NCI-H774 (cell line): ENCODE results near the gene MCCC2.
"Not testable (repeated sequence)": the region's sequence is repeated elsewhere in the genome, so short reads cannot be mapped to it uniquely, and the experiment has no call there.

Experiments used
- DNase-seq: peaks from one replicate; lab custom pipeline; 2025; lab: John Stamatoyannopoulos, UW

The MCCC2 gene

DNA sequence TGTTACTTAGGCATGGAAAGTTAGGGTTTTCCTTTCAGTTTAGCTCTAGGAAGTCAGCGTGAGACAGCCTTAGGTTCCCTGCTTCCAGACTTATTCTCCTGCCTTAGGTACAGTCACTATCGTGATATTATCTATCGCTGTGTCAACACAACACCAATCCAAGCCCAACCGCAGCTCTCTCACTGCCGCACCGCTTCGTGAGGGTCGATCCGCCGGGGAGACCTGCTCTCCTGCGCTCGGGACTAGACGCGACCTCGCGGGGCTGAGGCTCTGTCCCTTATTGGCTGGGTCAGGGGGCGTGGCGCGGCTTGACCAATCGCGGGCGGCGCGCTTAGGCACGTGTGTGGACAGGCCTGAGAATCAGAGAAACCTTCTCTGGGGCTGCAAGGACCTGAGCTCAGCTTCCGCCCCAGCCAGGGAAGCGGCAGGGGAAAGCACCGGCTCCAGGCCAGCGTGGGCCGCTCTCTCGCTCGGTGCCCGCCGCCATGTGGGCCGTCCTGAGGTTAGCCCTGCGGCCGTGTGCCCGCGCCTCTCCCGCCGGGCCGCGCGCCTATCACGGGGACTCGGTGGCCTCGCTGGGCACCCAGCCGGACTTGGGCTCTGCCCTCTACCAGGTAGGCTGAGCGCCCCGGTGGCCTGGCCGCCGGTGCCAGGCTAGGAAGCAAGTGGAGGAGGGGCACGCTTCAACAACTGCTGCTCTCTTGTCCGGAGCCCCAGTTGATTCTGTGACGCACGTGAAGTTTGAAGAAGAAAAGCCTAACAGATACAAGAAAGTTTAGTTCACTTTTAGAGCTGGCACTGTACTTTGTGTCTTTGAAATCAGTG lies at the start of gene MCCC2:
MCCC2 (plus strand) TSS at position 400 of the 825 bp plus-strand sequence; CDS start at position 486, 86 bp downstream.
- DNase-seq: peak; percentile 93

DNA sequence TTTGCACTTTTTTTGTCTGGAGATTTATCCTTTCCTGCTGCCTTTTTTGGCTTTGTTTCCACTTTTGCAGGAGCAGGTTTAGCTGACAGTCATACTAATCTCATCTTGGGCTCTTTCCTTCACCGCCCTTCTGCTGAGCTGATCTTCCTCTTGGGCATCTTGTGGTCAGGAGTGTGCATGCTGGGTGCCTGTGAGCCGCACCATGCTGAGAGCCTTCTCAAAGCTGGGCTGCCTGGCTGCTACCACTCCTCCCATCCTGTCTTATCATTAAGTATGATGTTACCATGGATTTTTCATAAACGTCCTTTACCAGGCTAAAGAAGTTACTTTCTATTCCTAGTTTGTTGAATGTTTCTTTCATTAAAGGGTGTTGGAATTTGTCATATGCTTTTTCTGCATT lies 49.5 kb upstream of the MCCC2 start:
- no peak for DNase-seq

DNA sequence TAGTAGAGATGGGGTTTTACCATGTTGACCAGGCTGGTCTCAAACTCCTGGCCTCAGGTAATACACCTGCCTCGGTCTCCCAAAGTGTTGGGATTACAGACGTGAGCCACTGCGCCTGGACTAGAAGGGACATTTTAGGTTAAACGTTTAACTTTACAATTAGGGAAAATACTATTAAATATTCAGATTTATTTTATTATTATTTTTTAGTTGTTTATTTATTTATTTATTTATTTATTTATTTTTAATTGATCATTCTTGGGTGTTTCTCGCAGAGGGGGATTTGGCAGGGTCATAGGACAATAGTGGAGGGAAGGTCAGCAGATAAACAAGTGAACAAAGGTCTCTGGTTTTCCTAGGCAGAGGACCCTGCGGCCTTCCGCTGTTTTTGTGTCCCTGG lies 36.3 kb upstream of the MCCC2 start:
- not testable (repeated sequence) for DNase-seq

DNA sequence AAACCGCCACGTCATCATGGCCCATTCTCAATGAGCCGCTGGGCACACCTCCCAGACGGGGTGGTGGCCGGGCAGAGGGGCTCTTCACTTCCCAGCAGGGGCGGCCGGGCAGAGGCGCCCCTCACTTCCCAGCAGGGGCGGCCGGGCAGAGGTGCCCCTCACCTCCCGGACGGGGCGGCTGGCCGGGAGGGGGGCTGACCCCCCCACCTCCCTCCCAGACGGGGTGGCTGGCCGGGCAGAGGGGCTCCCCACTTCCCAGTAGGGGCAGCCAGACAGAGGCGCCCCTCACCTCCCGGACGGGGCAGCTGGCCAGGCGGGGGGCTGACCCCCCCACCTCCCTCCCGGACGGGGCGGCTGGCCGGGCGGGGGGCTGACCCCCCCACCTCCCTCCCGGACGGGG lies 35.6 kb upstream of the MCCC2 start:
- not testable (repeated sequence) for DNase-seq

DNA sequence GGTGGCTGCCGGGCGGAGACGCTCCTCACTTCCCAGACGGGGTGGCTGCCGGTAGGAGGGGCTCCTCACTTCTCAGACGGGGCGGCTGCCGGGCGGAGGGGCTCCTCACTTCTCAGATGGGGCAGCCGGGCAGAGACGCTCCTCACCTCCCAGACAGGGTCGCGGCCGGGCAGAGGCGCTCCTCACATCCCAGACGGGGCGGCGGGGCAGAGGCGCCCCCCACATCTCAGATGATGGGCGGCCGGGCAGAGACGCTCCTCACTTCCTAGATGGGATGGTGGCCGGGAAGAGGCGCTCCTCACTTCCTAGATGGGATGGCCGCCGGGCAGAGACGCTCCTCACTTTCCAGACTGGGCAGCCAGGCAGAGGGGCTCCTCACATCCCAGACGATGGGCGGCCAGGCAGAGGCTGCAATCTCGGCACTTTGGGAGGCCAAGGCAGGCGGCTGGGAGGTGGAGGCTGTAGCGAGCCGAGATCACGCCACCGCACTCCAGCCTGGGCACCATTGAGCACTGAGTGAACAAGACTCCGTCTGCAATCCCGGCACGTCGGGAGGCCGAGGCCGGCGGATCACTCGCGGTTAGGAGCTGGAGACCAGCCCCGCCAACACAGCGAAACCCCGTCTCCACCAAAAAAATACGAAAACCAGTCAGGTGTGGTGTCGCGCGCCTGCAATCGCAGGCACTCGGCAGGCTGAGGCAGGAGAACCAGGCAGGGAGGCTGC lies 35.0 kb upstream of the MCCC2 start:
- not testable (repeated sequence) for DNase-seq

DNA sequence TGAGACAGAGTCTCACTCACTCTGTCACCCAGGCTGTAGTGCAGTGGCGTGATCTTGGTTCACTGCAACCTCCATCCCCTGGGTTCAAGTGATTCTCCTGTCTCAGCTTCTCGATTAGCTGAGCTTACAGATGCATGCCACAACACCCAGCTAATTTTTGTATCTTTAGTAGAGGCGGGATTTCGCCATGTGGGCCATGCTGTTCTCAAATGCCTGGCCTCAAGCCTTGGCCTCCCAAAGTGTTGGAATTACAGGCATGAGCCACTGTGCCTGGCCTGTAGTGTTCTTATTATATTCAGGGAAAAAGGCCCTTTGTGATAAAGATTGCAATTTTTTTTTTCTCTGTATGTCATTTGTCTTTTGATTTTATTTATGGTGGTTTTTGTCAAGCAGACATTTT lies 24.0 kb upstream of the MCCC2 start:
- no peak for DNase-seq

DNA sequence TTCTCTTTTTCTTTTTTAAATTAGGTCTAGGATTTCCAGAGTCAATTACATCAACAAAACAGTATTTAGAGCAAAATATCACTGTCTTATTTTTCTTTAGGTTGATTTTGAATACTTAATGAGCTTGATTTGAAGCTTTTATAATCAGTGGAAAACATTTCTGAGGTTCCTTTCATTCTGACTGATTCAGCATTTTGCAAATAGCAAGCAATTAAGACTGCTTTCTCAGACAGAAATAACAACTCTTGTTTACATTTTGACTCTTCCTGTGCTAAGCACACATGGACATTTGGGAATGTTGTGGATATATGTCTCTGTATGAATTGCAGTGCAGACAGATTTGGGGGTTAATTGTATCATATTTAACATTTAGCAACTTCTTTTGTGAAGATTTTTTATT lies 22.2 kb upstream of the MCCC2 start:
- no peak for DNase-seq

DNA sequence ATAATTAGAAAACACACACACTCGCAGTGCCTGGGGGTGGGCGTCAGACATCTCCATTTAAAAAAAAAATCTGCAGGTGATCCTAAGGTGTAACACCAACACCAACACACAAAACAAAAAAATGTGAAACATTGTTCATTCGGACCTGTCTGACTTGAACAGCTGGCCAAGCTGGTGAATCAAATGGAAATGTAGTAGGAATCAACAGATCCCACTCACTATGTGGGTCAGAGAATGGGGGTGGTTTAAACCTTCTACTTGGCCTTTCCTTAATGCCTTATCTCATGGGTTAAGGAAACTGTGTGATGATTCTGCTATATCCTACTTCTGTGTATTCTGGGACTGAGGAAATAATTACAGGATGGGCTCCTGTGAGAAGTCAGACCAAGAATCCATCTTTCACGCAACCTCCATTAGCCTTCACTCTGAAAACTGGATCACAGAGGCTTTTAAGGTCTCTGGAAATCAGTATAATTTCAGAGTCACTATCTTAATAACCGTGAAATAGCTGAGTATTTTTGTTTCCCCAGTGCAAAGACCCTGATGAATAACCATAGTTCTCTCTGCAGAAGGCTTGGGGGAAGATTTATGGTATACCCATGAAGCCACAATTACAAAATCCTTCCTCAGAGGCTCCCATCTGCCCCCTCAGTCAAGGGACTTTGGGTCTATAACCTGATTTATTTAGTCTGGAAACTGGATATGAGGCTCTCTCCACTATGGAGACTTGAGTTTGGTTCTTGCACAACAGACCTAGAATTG lies 17.2 kb upstream of the MCCC2 start:
- no peak for DNase-seq

DNA sequence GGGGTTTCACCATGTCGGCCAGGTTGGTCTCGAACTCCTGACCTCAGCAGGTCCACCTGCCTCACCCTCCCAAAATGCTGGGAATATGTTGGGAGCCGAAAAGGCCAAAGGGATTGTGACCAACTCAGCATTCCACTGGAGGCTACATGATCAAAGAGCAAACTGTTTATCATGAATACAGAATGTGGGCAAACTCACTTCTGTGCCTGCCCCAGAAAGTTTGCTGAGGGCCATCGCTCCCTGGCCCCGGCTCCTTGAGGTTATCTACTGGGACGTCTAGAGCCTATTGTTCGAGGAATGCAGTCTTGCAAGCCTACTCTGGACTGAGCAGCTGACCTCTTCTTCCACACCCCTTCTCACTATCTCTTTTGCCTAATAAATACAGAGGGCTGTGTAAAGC lies 15.3 kb upstream of the MCCC2 start:
- DNase-seq: not testable (repeated sequence)

DNA sequence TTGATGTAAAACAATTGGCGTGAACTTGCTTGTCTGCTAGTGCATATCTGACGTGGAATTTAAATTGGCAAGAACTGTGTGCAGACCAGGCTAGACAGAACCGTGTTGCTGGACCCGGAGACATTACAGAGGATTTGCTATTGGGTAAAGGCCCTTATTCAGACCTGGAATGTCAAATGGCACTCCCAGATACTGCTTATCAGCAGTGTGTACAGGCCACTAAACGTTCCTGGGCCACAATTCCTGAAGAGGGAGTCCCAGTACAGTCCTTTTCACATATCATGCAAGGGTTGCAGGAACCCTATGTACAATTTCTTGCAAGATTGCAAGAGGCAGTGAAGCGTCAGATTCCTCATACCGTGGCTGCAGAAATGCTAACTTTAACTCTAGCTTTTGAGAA lies 13.5 kb upstream of the MCCC2 start:
- no peak for DNase-seq

DNA sequence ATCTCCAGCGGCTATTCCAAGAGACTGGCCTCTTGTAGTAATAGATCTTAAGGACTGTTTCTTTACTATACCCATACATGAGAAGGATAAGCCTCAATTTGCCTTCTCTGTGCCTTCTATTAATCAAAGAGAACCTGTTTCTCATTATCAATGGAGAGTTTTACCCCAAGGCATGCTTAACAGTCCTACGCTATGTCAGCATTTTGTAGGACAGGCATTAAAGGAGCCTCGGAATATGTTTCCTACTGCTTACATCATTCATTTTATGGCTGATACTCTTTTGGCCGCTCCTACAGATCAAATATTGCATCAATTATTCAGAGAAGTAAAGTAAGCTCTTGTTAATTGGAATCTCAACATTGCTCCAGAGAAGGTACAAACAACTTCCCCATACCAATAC lies 11.6 kb upstream of the MCCC2 start:
- DNase-seq: not testable (repeated sequence)

DNA sequence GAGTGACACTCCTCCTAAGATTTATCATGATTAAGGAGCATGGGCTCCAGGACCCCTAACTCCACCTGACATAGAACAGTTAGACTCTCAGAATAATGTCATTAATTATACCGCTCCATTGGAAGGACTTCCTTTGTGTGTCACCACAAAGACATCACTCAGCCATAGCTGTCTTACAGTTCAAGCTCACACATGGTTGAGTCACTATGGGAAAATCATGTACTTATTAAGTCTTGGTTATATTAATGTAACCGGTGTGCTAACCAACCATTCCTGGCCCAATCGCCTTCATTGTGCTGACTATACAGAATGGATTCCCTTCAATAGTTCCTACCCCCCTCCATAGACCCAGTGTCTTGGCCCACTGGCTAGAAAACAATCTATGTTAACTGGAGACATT lies 10.9 kb upstream of the MCCC2 start:
- no peak for DNase-seq

DNA sequence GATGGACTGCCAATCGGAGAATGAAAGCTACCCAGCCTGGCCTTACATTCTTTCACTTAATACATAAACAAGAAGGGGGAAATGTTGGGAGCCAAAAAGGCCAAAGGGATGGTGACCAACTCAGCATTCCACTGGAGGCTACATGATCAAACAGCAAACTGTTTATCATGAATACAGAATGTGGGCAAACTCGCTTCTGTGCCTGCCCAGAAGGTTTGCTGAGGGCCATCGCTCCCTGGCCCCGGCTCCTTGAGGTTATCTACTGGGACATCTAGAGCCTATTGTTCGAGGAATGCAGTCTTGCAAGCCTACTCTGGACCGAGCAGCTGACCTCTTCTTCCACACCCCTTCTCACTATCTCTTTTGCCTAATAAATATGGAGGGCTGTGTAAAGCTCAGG lies 9.3 kb upstream of the MCCC2 start:
- not testable (repeated sequence) for DNase-seq

DNA sequence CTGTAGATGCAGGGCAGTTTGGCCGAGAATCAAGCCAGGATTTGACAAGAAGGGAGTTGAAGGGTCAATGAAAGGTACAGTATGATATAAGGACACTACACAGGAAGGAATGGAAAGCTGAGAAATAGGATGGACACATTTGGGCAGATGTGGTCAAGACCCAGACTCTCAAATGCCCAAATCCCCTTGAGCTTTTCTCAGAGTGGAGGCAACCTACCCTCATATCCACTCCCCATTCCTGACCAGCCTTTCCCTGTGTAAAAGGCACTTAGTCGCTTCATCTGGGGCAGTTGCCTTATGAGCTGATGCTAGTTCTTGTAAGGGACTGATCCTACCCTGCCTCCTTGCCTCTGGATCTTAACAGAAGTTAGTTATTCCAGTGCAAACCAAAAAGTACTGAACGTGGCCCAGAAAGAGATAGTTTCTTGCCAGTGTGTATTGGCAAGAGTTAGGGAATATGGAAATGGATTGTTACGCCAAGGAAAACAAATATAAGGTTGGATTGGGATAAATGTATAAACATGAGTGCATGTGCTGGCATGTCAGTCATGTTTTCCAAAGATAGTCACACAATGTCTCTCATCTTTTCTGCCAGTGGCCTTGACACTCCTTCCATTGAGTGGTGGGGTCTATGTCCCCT lies 4.1 kb upstream of the MCCC2 start:
- no peak for DNase-seq

DNA sequence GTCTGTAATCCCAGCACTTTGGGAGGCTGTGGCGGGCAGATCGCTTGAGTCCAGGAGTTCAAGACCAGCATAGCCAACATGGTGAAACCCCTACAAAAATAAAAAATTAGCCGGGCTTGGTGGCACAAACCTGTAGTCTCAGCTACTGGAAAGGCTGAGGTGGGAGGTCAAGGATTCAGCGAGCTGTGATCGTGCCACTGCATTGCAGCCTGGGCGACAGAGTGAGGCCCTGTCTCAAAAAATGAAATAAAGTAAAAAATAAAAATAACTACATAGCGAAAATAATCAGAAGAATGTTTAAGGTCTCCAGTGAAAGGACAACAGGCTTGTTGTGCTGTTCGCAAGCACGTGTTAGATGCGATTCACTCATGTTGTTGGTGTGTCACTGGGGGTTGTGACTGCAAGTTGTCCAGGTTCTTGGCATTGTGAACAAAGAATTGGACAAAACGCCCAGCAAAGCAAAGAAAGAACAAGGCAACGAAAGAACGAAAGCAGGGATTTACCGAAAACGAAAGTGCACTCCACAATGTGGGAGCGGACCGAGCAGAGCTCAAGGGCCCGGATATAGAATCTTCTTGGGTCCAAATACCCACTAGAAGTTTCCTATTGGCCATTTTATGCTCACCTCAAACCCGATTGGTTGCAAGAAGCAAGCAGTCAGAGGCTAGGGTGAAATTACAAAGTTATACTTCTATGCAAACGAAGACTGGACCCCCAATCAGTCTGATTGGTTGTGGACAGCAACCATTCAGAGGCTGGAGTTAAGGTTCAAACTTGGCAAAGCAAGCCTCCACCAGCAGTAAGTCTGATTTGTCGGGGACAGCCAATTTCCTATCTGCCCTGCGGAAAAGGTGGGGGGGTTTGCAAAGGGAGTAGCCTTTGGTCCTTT lies 844 bp upstream of the MCCC2 start:
- peak; percentile 9 for DNase-seq

DNA sequence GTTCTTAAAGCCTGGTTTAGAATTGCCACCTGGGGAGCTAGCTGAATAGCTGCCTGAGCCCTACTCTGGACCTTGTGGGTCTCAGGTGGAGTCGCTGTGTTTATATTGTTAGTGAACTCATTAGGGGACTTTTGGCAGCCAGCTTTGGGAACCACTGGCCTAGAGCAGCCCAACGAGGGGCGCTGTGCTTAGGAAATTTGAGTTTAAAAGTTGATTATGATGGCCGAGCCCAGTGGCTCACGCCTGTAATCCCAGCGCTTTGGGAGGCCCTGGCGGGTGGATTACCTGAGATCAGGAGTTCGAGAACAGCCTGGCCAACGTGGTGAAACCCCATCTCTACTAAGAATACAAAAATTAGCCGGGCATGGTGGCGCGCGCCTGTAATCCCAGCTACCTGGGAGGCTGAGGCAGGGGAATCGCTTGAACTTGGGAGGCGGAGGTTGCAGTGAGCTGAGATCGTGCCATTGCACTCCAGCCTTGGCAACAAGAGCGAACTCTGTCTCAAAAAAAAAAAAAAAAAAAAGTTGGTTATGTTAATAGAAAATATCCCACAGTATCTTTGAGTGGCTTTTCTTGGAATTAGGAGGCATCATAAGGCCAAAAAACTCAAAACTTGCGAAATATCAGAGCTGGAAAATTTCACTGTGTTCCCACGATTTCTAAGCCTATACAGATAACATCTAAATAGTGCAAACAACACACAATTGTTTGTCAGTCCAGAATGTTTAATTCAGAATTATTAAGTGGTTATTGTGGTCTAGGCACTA lies 809 bp downstream of the MCCC2 start:
- DNase-seq: no peak

DNA sequence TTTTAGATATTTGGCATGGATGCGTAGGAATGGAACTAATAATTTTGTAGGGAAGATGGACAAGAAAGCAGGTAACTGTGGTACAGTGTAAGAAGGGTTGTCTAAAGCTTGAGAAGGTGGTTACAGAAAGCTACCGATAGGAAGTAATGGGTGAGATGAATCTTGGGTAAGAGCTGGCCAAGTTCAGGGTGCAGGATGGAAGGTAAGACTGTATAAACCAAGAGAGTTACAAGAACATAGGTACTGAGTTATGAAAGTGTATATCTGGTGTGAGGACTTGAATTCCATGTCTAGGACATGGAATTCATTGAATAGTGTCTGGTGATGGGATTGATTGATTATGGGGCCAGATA lies 1.4 kb downstream of the MCCC2 start:
- no peak for DNase-seq

DNA sequence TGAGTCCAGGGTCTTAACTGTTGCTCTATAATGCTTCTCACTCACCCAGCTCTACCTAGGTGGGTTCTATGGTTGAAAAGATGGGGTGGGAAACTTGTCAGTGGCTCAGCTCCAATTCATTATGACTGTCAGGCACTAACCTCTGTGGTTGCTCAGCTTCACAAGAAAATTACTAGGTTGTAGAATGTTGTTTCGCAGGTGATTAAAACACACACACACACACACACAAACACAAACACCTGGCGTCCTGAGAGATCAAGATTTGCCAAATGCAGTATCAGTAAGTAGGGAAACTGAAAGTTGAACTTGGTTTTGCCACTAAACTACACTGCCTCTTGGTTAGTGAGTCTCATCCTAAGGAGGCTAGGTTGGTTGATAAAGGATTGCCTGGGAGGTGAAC lies 2.8 kb downstream of the MCCC2 start:
- no peak for DNase-seq

DNA sequence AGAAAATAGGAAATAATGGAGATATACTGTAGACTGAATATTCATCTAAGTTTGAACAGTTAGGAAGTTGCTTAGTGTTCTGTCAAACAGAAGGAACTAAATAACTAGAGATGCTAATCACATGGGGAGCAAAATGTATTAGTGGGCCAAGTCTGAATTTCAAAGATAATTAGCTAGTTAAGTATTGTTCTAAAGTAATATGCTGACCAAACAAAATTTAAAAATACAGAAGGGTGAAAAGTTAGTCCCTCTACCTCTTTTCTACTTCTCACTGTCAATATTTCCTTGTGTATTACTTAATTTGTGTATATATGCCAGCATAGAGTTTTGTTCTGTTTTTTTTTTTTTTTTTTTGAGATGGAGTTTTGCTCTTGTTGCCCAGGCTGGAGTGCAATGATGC lies 4.0 kb downstream of the MCCC2 start:
- DNase-seq: no peak

DNA sequence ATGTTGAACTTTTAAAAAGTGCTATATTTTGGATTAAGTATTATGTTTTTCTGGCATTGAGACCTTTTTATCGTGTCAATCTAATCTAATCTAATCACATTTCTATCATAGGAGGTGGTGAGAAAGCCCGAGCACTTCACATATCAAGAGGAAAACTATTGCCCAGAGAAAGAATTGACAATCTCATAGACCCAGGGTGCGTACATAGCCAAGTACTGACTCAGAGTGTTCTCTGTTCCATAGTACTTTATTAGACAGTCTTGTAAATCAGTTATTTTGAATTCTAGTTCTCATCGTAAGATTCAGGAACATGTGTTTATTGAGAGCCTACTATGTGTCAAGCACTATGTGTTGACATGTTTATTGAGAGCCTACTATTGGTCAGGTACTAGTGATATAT lies 9.0 kb downstream of the MCCC2 start:
- DNase-seq: no peak

DNA sequence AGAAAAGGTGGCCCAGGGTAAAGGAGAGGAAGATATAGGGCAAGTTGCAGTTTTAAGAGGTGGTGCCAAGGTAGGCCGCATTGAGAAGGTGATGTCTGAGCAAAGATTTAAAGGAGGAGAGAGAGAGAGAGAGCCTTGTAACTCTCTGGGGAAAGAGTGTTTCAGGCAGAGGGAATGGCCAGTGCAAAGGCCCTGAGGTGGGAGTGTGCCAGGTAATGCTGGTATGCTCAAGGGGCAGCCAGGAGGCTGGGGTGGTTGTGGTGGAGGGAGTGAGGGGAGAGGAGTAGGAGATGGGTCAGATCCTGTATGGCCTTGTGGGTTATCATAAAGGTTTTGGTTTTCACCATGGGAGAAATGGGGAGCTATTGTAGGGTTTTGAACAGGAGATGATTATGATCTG lies 9.9 kb downstream of the MCCC2 start:
- no peak for DNase-seq
